Ovary (tissue), 9 donors: Measurements from ENCODE around the gene IL18. TPM values are rescaled to one million over a fixed set of nuclear protein-coding genes. Genes with fewer than 3 reads are reported as not detected.

Experiments used
- DNase-seq, 5 donors: peaks; one replicate each; pipeline ENCODE4 v3.0.0-alpha.2; 2019 to 2020
- H3K27ac ChIP-seq, 2 donors: fragments of 200-600 bp; one replicate each; pipeline versions ENCODE4 v1.5.1 to v1.8.0; 2019 to 2022
- H3K27me3 ChIP-seq: fragments of 200-600 bp; one replicate; pipeline ENCODE4 v1.8.0; 2022
- H3K36me3 ChIP-seq: fragments of 200-600 bp; sonication (generic); one replicate; pipeline ENCODE4 v1.5.1; 2019
- H3K4me1 ChIP-seq: one replicate; pipeline ENCODE4 v1.8.1; 2013; ENCODE audit warnings: mild to moderate bottlenecking, moderate library complexity; ENCODE audit not compliant: insufficient read depth
- H3K4me3 ChIP-seq: fragments of 200-600 bp; sonication (generic); one replicate; pipeline ENCODE4 v1.5.1; 2017
- H3K9me3 ChIP-seq, 2 donors: fragments of 200-600 bp in 1 of 2; sonication (generic) in 1 of 2; one replicate each; pipeline versions ENCODE4 v1.5.1 to v1.8.1; 2013 to 2019; ENCODE audit warnings: mild to moderate bottlenecking in 1 of 2, moderate library complexity in 1 of 2
- EP300 ChIP-seq: sonication (generic); formaldehyde crosslinking; IDR thresholded peaks from one replicate; pipeline ENCODE4 v1.6.1; 2017; ENCODE audit warnings: antibody characterized with exemption
- POLR2A ChIP-seq: fragments of 450-650 bp; IDR thresholded peaks from one replicate; pipeline ENCODE4 v1.6.1; 2017; ENCODE audit warnings: antibody characterized with exemption, mild to moderate bottlenecking, moderate library complexity
- WGBS, 3 donors: extraction: QIAGEN DNeasy Blood & Tissue Kit in 1 of 3; methylation state at CpG; one replicate each; pipeline versions ENCODE4 v1.1.5 to v1.1.7; 2013 to 2017; 5-methylcytosine and 5-hydroxymethylcytosine counted together
- intact Hi-C, 4 donors: fragments of 100-400 bp; cut with DNase I; formaldehyde crosslinking; loops; one replicate each; pipeline versions ENCODE4 v1.11.0 to v1.15.1; 2022 to 2023
- polyA plus RNA-seq, 2 donors: library from polyadenylated mRNA; stranded (reverse); fragments of 200-250 nt in 1 of 2; fragments of 350-450 nt in 1 of 2; fragmentation: Illumina TruSeq in 1 of 2; extraction: RNeasy Lipid Tissue Mini Kit (QIAGEN cat#74804) in 1 of 2; gene quantifications; one replicate each; pipeline ENCODE4 v1.2.3, GENCODE V29; 2013 to 2014
- total RNA-seq, 7 donors: library from RNA; depleted of rRNA in 2 of 7; stranded (reverse); fragments of >200 nt in 2 of 7; fragmentation: NEBNext Ultra II Directional in 3 of 7; extraction: Animal tissue kit (Norgen Biotek cat#: 25700) in 3 of 7; gene quantifications; one replicate each; pipeline versions ENCODE4 v1.1.0 to v1.2.4, GENCODE V29; 2016 to 2023
- TF ChIP-seq, protein P1 (sequence below), 3 donors: fragments of 450-650 bp in 2 of 3; fragments of 200-600 bp in 1 of 3; IDR thresholded peaks; one replicate each; pipeline versions ENCODE4 v1.5.1 to v1.8.0; 2016 to 2022; ENCODE audit warnings: antibody characterized with exemption in 3 of 3, mild to moderate bottlenecking in 1 of 3
- donor health status: DM: no; HTN: no; CAD: no; lungs with moderate emphysema.
- donor health status: DM: no; HTN: no; CAD: no.
- donor health status: Bipolar disorder and iron deficiency.
- donor health status: DM: yes; HTN: yes; CAD: no.
- donor health status: DM: no; HTN: no; CAD: no.
- donor health status: DM: yes; HTN: yes; CAD: no.

IL18 gene
- total and polyA plus RNA-seq, 9 donors = 1.7 to 17.1 (median 3.5) TPM

DNA sequence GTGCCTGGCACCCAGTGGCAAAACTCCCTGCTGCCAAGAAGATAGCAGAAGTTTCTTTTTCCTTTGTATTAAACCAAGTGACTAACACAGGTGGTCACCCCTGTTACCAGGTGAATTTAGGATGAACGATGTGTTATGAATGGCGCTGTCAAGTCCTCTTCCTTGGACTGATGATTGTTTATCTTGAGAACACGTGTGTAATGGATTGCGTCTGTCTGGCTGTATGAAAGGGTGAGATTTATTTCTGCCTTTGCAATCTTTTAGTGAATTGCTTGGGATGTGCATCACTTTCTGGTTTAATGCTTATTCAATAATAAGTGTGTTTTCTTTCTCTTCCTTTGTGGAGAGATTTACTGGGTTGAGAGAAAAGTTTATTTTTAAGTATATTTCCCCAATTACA is 40.8 kb downstream of the IL18 start:
- 61 to 77% (median 62%) methylated on average over 4 of the region's 4 CpGs for WGBS, 3 donors
- Histone ChIP-seq H3K9me3 (no peaks in the 10 kb centered on the region), H3K27me3 (no peaks in the 10 kb centered on the region), H3K36me3 (no peaks in the 10 kb centered on the region), H3K4me3 (no peak overlapping the region), H3K27ac (no peak overlapping the region), H3K4me1 (no peaks in the 10 kb centered on the region)
- intact Hi-C loops = no loop called here
- TF ChIP-seq POLR2A = no peak
- TF ChIP-seq, protein P1, sequence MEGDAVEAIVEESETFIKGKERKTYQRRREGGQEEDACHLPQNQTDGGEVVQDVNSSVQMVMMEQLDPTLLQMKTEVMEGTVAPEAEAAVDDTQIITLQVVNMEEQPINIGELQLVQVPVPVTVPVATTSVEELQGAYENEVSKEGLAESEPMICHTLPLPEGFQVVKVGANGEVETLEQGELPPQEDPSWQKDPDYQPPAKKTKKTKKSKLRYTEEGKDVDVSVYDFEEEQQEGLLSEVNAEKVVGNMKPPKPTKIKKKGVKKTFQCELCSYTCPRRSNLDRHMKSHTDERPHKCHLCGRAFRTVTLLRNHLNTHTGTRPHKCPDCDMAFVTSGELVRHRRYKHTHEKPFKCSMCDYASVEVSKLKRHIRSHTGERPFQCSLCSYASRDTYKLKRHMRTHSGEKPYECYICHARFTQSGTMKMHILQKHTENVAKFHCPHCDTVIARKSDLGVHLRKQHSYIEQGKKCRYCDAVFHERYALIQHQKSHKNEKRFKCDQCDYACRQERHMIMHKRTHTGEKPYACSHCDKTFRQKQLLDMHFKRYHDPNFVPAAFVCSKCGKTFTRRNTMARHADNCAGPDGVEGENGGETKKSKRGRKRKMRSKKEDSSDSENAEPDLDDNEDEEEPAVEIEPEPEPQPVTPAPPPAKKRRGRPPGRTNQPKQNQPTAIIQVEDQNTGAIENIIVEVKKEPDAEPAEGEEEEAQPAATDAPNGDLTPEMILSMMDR (IDR thresholded peaks at IDR 0.05) = no peak
- TF ChIP-seq EP300 = no peak
- DNase-seq = no peak

DNA sequence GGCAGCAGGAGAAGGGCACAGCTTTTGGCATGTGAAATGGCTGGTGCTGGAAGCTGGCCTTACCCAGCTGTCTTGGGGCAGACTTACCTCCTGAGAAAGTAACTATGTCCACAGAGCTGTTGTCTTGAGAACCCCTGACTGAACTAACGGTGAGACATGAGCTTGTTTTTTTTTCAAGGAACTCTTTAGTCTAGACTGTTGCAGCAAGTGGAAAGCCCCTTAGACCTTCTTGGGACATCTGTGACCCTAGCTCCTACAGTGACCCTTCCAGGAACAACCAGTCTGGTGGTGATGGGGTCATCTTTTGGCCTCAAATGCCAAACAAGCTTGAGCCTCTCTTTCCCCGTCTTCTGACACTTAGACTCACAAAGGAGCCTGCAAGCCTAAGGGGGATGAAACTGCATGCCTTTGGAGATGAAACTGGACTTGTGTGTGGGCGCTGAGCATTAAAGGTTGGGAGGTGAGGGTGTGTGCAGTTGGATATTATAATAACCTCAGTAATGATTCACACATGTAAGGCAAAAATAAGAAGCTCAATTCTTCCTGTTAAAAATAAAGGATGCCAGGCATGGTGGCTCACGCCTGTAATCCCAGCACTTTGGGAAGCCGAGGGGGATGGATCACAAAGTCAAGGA is 41.8 kb downstream of the IL18 start:
- H3K9me3 ChIP-seq = no peaks in the 10 kb centered on the region
- no peak overlapping the region for H3K27ac ChIP-seq
- H3K4me1 ChIP-seq = no peaks in the 10 kb centered on the region
- TF ChIP-seq POLR2A = no peak
- TF ChIP-seq, protein P1 (IDR thresholded peaks at IDR 0.05) = no peak
- no peak for TF ChIP-seq EP300
- H3K4me3 ChIP-seq = no peak overlapping the region
- WGBS, 3 donors = 88 to 95% (median 92%) methylated on average over 5 of the region's 5 CpGs
- no peak for DNase-seq
- H3K36me3 ChIP-seq = no peaks in the 10 kb centered on the region
- H3K27me3 ChIP-seq = no peaks in the 10 kb centered on the region
- intact Hi-C loops = no loop called here

DNA sequence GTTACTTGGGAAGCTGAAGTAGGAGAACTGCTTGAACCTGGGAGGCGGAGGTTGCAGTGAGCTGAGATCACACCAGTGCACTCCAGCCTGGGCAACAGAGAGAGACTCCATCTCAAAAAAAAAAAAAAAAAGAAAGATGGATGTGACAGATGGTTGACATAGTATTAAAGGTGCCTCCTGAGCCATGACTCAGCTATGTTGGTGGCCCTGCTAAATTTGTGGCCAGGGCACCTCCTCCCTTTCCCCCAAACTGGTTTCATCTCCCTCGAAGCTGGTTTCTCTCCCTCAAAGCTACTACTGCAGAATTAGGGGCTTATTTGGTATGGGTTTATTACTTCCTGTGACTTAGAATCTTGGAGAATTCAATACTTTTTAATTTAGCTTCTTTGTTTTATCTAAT is 45.7 kb downstream of the IL18 start:
- 82 to 94% (median 87%) methylated on average over 2 of the region's 2 CpGs for WGBS, 3 donors
- intact Hi-C loops = no loop called here
- TF ChIP-seq POLR2A = no peak
- TF ChIP-seq, protein P1 (IDR thresholded peaks at IDR 0.05) = no peak
- no peak for TF ChIP-seq EP300

DNA sequence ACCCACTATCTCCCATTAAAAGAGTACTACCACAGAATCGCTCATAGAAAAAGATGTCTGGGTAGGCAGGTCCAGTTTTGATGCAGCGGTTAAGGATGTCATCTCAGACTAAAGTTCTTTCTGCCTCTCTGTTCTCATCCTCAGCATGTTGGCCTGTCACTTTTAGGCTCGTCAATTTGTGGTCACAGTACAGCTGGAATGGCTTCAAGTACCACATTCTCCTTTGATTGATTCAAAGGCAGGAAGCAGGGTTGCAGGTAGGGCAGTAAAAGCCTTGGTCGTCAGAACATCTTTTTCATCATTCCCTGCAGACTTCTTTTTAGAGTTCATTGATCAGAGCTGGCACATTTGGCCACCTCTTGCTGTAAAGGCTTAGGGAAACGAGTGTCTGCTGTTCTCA is 48.5 kb downstream of the IL18 start:
- no peak overlapping the region for H3K27ac ChIP-seq
- TF ChIP-seq, protein P1 (IDR thresholded peaks at IDR 0.05) = no peak
- TF ChIP-seq EP300 (no peak), POLR2A (no peak)
- H3K9me3 ChIP-seq = no peaks in the 10 kb centered on the region
- H3K36me3 ChIP-seq = no peaks in the 10 kb centered on the region
- H3K4me1 ChIP-seq = no peaks in the 10 kb centered on the region
- intact Hi-C loops = no loop called here
- WGBS, 3 donors = 78 to 81% (median 81%) methylated on average over 5 of the region's 5 CpGs
- no peaks in the 10 kb centered on the region for H3K27me3 ChIP-seq
- DNase-seq = no peak
- H3K4me3 ChIP-seq = no peak overlapping the region

More for the DNA sequence above, 45.7 kb downstream of the IL18 start:
- DNase-seq = no peak
- Histone ChIP-seq H3K27ac (no peak overlapping the region), H3K27me3 (no peaks in the 10 kb centered on the region), H3K4me3 (no peak overlapping the region), H3K36me3 (no peaks in the 10 kb centered on the region), H3K9me3 (no peaks in the 10 kb centered on the region), H3K4me1 (no peaks in the 10 kb centered on the region)
